GM12878 (cell line): ENCODE measurements around the gene EEF1G. TPM values are rescaled to one million over a fixed set of nuclear protein-coding genes. Genes with fewer than 3 reads are reported as not detected.
A peak's percentile ranks its signal among the peaks of the same experiment; 100 is the strongest.

Source experiments
- ASH2L ChIP-seq: fragments of 300-600, 200-600 bp; sonication (generic); IDR thresholded peaks from 2 replicates; pipeline ENCODE4 v1.6.1; 2017; ENCODE audit warnings: low read depth, mild to moderate bottlenecking, borderline replicate concordance
- BMI1 ChIP-seq: fragments of 450-650 bp; IDR thresholded peaks from 2 replicates; pipeline ENCODE4 v1.6.1; 2016; ENCODE audit warnings: mild to moderate bottlenecking, moderate library complexity, borderline replicate concordance
- CEBPB ChIP-seq, 2 experiments: fragments of 150-350 bp in 1 of 2; IDR thresholded peaks; 2 replicates each; pipeline ENCODE4 v1.6.1; 2012 to 2014; ENCODE audit warnings: low read depth in 2 of 2, low read length in 2 of 2, borderline replicate concordance in 1 of 2, inconsistent platforms in 1 of 2
- CHD4 ChIP-seq: fragments of 200-600 bp; sonication (generic); IDR thresholded peaks from 2 replicates; pipeline ENCODE4 v1.6.1; 2016; ENCODE audit warnings: mild to moderate bottlenecking
- E2F4 ChIP-seq: IDR thresholded peaks from 2 replicates; pipeline ENCODE4 v1.6.1; 2012; ENCODE audit warnings: low read depth, low read length, improper control_type of control experiment
- ESRRA ChIP-seq: IDR thresholded peaks from 2 replicates; pipeline ENCODE4 v1.6.1; 2012; ENCODE audit warnings: mild to moderate bottlenecking, low read length, improper control_type of control experiment
- EZH2 ChIP-seq: IDR thresholded peaks from 2 replicates; pipeline ENCODE4 v1.6.1; 2012; ENCODE audit warnings: low read depth, mild to moderate bottlenecking, control low read depth, inconsistent platforms, low read length, borderline replicate concordance; ENCODE audit not compliant: control insufficient read depth
- FOS ChIP-seq: IDR thresholded peaks from 3 replicates; pipeline ENCODE4 v1.6.1; 2011; ENCODE audit warnings: borderline replicate concordance; ENCODE audit not compliant: insufficient read length; ENCODE audit errors: extremely low read depth
- GABPA ChIP-seq: IDR thresholded peaks from 2 replicates; pipeline ENCODE4 v1.6.1; 2014; ENCODE audit warnings: antibody characterized with exemption, low read depth, mild to moderate bottlenecking, inconsistent platforms
- GATAD2B ChIP-seq: fragments of 450-650 bp; conservative IDR thresholded peaks from 2 replicates; pipeline ENCODE4 v1.6.1; 2017; ENCODE audit warnings: low read depth, mild to moderate bottlenecking, moderate library complexity
- KDM1A ChIP-seq: fragments of 200-600 bp; sonication (generic); IDR thresholded peaks from 2 replicates; pipeline ENCODE4 v1.6.1; 2016; ENCODE audit warnings: borderline replicate concordance
- MEF2B ChIP-seq: fragments of 450-650 bp; IDR thresholded peaks from 2 replicates; pipeline ENCODE4 v1.6.1; 2018; ENCODE audit warnings: mild to moderate bottlenecking, moderate library complexity; ENCODE audit not compliant: partially characterized antibody, poor library complexity, severe bottlenecking
- MYC ChIP-seq: IDR thresholded peaks from 2 replicates; pipeline ENCODE4 v1.6.1; 2011; ENCODE audit warnings: mild to moderate bottlenecking, low read length, moderate library complexity, inconsistent platforms; ENCODE audit not compliant: insufficient read depth, insufficient replicate concordance, insufficient read length, severe bottlenecking
- PML ChIP-seq: IDR thresholded peaks from 2 replicates; pipeline ENCODE4 v1.6.1; 2012; ENCODE audit warnings: low read length, inconsistent platforms
- POLR2A ChIP-seq: IDR thresholded peaks from 2 replicates; pipeline ENCODE4 v1.6.1; 2011; ENCODE audit warnings: low read depth, mild to moderate bottlenecking, low read length
- POLR2AphosphoS5 ChIP-seq: IDR thresholded peaks from 2 replicates; pipeline ENCODE4 v1.6.1; 2011; ENCODE audit warnings: mild to moderate bottlenecking, low read length, inconsistent platforms
- POU2F2 ChIP-seq: IDR thresholded peaks from 3 replicates; pipeline ENCODE4 v1.6.1; 2011; ENCODE audit warnings: low read depth, mild to moderate bottlenecking, low read length, borderline replicate concordance
- SKIL ChIP-seq: fragments of 450-650 bp; IDR thresholded peaks from 2 replicates; pipeline ENCODE4 v1.6.1; 2017; ENCODE audit warnings: mild to moderate bottlenecking, low read depth, inconsistent platforms; ENCODE audit not compliant: poor library complexity, severe bottlenecking
- SREBF2 ChIP-seq: IDR thresholded peaks from 2 replicates; pipeline ENCODE4 v1.6.1; 2012; ENCODE audit warnings: mild to moderate bottlenecking, low read length
- STAT3 ChIP-seq: IDR thresholded peaks from 2 replicates; pipeline ENCODE4 v1.6.1; 2011; ENCODE audit warnings: low read depth, low read length, improper control_type of control experiment
- USF1 ChIP-seq: IDR thresholded peaks from 2 replicates; pipeline ENCODE4 v1.6.1; 2011; ENCODE audit warnings: borderline replicate concordance, low read depth, mild to moderate bottlenecking, moderate library complexity, mixed read lengths, low read length; ENCODE audit not compliant: insufficient read depth; ENCODE audit errors: extremely low read length
- ZBED1 ChIP-seq: IDR thresholded peaks from 2 replicates; pipeline ENCODE4 v1.6.1; 2016; ENCODE audit warnings: borderline replicate concordance
- ZBTB11 ChIP-seq: fragments of 450-650 bp; formaldehyde crosslinking; IDR thresholded peaks from 2 replicates; pipeline ENCODE4 v1.5.0; 2022; ENCODE audit warnings: mild to moderate bottlenecking, missing genetic modification characterization
- polyA plus RNA-seq, 11 experiments: library from polyadenylated mRNA; depleted of rRNA in 4 of 11; unstranded in 6 of 11; stranded (reverse) in 5 of 11; fragments of >200 nt; fragmentation: Nextera tagmentation in 4 of 11; fragmentation: Illumina TruSeq in 1 of 11; extraction: Ambion mirVana in 4 of 11; extraction: Trizol in 1 of 11; gene quantifications; 1 replicate in 1 of 11; 2 replicates in 10 of 11; pipeline versions ENCODE4 v1.2.1 to v1.2.3, GENCODE V29; 2011 to 2016; ENCODE audit warnings: inconsistent platforms in 2 of 11, missing spikeins in 2 of 11, low read depth in 1 of 11
- total RNA-seq, 4 experiments: library from RNA; depleted of rRNA in 3 of 4; stranded (reverse); fragments of >200 nt in 3 of 4; fragmentation: Illumina TruSeq in 1 of 4; extraction: Trizol in 1 of 4; gene quantifications; 2 replicates each; pipeline versions ENCODE4 v1.2.1 to v1.2.3, GENCODE V29; 2013 to 2021

EEF1G gene
- total and polyA plus RNA-seq, 10 of the 15 experiments (the other 5 are each of a cell fraction or from before 2014, with no cell fraction given) = 850 to 2,739 (median 2,277) TPM

- no peak for TF ChIP-seq EZH2
- TF ChIP-seq POU2F2 = peak; percentile 72; the same call in 1 of the 3 replicates
- peak; percentile 79; the same call in 1 of the 2 replicates for TF ChIP-seq ZBED1
- TF ChIP-seq MYC = no peak
- TF ChIP-seq GABPA = no peak
- TF ChIP-seq BMI1 = peak; percentile 90
- TF ChIP-seq GATAD2B = peak; percentile 88
- TF ChIP-seq CEBPB (IDR thresholded peaks at IDR 0.05; ENCODE audit: borderline replicate concordance in 1 of 2, low read depth in 2 of 2, low read length in 2 of 2) = no peak
- no peak for TF ChIP-seq POLR2A
- TF ChIP-seq STAT3 = 0 out of 2 replicates have a peak, but pooled peaks have one; percentile 64
- TF ChIP-seq POLR2AphosphoS5 = no peak
- TF ChIP-seq CHD4 = no peak
- no peak for TF ChIP-seq ASH2L
- TF ChIP-seq SKIL = peak; percentile 88
- no peak for TF ChIP-seq USF1
- no peak for TF ChIP-seq ESRRA
- no peak for TF ChIP-seq FOS
- peak; percentile 54 for TF ChIP-seq MEF2B
- no peak for TF ChIP-seq ZBTB11
- no peak for TF ChIP-seq SREBF2
- no peak for TF ChIP-seq E2F4
- TF ChIP-seq PML = peak; percentile 58; the same call in 1 of the 2 replicates
- no peak for TF ChIP-seq KDM1A
Measured at GRCh38 chr11:62555464-62556107, 18.1 kb downstream of the EEF1G start (continued).
